GM23338 (cell line): ENCODE results near the gene SFR1. TPM values are rescaled to one million over a fixed set of nuclear protein-coding genes. Genes with fewer than 3 reads are reported as not detected.
A peak's percentile ranks its signal among the peaks of the same experiment; 100 is the strongest.

Experiments used
- ATAC-seq: fragments of 200-7000 bp; cut with Tn5 transposase; 3 replicates; pipeline ENCODE4 v1.9.1; 2020
- DNase-seq: peaks from one replicate; pipeline ENCODE4 v3.0.0-alpha.2; 2015; ENCODE audit warnings: low spot score
- H2AFZ ChIP-seq: fragments of 200-600 bp; sonication (generic); 2 replicates; pipeline ENCODE4 v1.8.0; 2016; ENCODE audit warnings: antibody characterized with exemption, mild to moderate bottlenecking, moderate library complexity
- H3F3A ChIP-seq: fragments of 200-600 bp; sonication (generic); replicated peaks from 2 replicates; pipeline ENCODE4 v1.8.0; 2017; ENCODE audit warnings: antibody characterized with exemption, mixed run types, low read depth
- H3K27ac ChIP-seq: fragments of 200-600 bp; sonication (generic); 2 replicates; pipeline ENCODE4 v1.6.1; 2016; ENCODE audit warnings: low read depth
- H3K27me3 ChIP-seq: fragments of 200-600 bp; sonication (generic); 2 replicates; pipeline ENCODE4 v1.8.0; 2016; ENCODE audit warnings: mild to moderate bottlenecking, mixed run types, moderate library complexity; ENCODE audit not compliant: insufficient read depth
- H3K36me3 ChIP-seq: fragments of 200-600 bp; sonication (generic); 2 replicates; pipeline ENCODE4 v1.8.0; 2016; ENCODE audit warnings: mild to moderate bottlenecking; ENCODE audit not compliant: insufficient read depth
- H3K4me1 ChIP-seq: fragments of 200-600 bp; sonication (generic); 2 replicates; pipeline ENCODE4 v1.8.0; 2016; ENCODE audit warnings: mild to moderate bottlenecking, moderate library complexity; ENCODE audit not compliant: insufficient read depth
- H3K4me2 ChIP-seq: fragments of 200-600 bp; sonication (generic); 2 replicates; pipeline ENCODE4 v1.7.1; 2017; ENCODE audit warnings: mixed run types
- H3K4me3 ChIP-seq: fragments of 200-600 bp; sonication (generic); 2 replicates; pipeline ENCODE4 v1.6.1; 2016; ENCODE audit warnings: mixed run types
- H3K79me2 ChIP-seq: fragments of 200-600 bp; sonication (generic); replicated peaks from 2 replicates; pipeline ENCODE4 v1.8.0; 2017; ENCODE audit warnings: mild to moderate bottlenecking; ENCODE audit not compliant: insufficient read depth
- H3K9me2 ChIP-seq: fragments of 200-600 bp; sonication (generic); 2 replicates; pipeline ENCODE4 v1.8.0; 2017; ENCODE audit not compliant: insufficient read depth
- H4K20me1 ChIP-seq: fragments of 200-600 bp; sonication (generic); replicated peaks from 2 replicates; pipeline ENCODE4 v1.8.0; 2017; ENCODE audit warnings: mild to moderate bottlenecking; ENCODE audit not compliant: insufficient read depth
- H3K27ac Mint-ChIP-seq: 2 replicates; pipeline ENCODE4 v1.8.0; 2020; ENCODE audit warnings: inconsistent platforms, mild to moderate bottlenecking, moderate library complexity, mixed read lengths
- H3K27me3 Mint-ChIP-seq: 3 replicates; pipeline ENCODE4 v1.8.0; 2022; ENCODE audit warnings: low read depth, mild to moderate bottlenecking, moderate library complexity, mixed read lengths, inconsistent platforms; ENCODE audit not compliant: insufficient read depth, poor library complexity
- H3K36me3 Mint-ChIP-seq: 3 replicates; pipeline ENCODE4 v1.8.0; 2021; ENCODE audit warnings: low read depth, mild to moderate bottlenecking, inconsistent platforms, moderate library complexity, mixed read lengths
- H3K4me1 Mint-ChIP-seq: 3 replicates; pipeline ENCODE4 v1.8.0; 2020; ENCODE audit warnings: mild to moderate bottlenecking, inconsistent platforms, mixed read lengths
- H3K4me3 Mint-ChIP-seq: 3 replicates; pipeline ENCODE4 v1.8.0; 2021; ENCODE audit warnings: moderate library complexity, mild to moderate bottlenecking, inconsistent platforms, mixed read lengths
- H3K9me3 Mint-ChIP-seq: 3 replicates; pipeline ENCODE4 v1.8.0; 2020; ENCODE audit warnings: moderate library complexity, mild to moderate bottlenecking, inconsistent platforms, mixed read lengths
- EZH2 ChIP-seq: fragments of 200-600 bp; sonication (generic); IDR thresholded peaks from one replicate; pipeline ENCODE4 v1.8.0; 2017; ENCODE audit warnings: antibody characterized with exemption, mild to moderate bottlenecking, low read depth; ENCODE audit not compliant: unreplicated experiment
- ZNF114 ChIP-seq: fragments of 250-450 bp; sonication (Bioruptor Pico); IDR thresholded peaks from 2 replicates; pipeline ENCODE4 v1.5.0; 2020; ENCODE audit warnings: mild to moderate bottlenecking, moderate library complexity
- polyA plus RNA-seq: library from polyadenylated mRNA; unstranded; fragments of >200 nt; fragmentation: Nextera tagmentation; extraction: Ambion mirVana; gene quantifications from 2 replicates; pipeline ENCODE4 v1.2.1, GENCODE V29; 2016
- total RNA-seq: library from RNA; depleted of rRNA; stranded (reverse); fragments of >200 nt; shearing (Covaris generic); gene quantifications from 2 replicates; pipeline ENCODE4 v1.2.3, GENCODE V29; 2014
- TF ChIP-seq, protein P1 (sequence below): fragments of 250-450 bp; sonication (Bioruptor Pico); IDR thresholded peaks from 2 replicates; pipeline ENCODE4 v1.5.0; 2020; ENCODE audit warnings: mild to moderate bottlenecking, moderate library complexity
- TF ChIP-seq, protein P2 (sequence below), 2 experiments: fragments of 200-600 bp in 1 of 2; sonication (generic) in 1 of 2; conservative IDR thresholded peaks; 2 replicates each; pipeline versions ENCODE4 v1.5.1 to v1.6.1; 2016 to 2017; ENCODE audit warnings: antibody characterized with exemption in 2 of 2, low read depth in 2 of 2, mild to moderate bottlenecking in 2 of 2, moderate library complexity in 1 of 2

SFR1 gene
- total and polyA plus RNA-seq, 2 experiments from 2014 or later = 8.3 to 13.0 TPM

DNA sequence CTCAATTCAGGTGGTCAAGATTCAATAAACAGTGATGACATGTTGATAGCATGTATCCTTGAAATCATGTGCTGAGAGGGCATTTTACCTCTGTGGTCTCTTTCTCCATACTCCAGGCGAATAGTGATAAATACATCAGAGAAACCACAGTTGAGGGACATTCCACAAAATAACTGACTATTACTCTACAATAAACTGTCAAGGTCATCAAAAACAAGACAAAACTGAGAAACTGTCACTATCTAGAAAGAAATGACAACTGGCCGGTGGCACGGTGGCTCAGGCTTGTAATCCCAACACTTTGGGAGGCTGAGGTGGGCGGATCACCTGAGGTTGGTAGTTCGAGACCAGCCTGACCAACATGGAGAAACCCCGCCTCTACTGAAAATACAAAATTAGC, 16.2 kb downstream of the SFR1 start:
- Histone ChIP-seq H3K4me1 (peaks cover 6% of the 10 kb centered on the region; the same call in 1 of the 2 replicates), H3K9me2 (no peaks in the 10 kb centered on the region), H2AFZ (no peak overlapping the region), H3K27ac (no peak overlapping the region), H3K27me3 (no peaks in the 10 kb centered on the region), H3K36me3 (no peaks in the 10 kb centered on the region), H3F3A (no peaks in the 10 kb centered on the region), H4K20me1 (no peaks in the 10 kb centered on the region), H3K4me3 (no peak overlapping the region), H3K79me2 (no peaks in the 10 kb centered on the region), H3K4me2 (no peak overlapping the region)
- no peak for TF ChIP-seq EZH2
- Mint-ChIP-seq H3K4me3 (no peak overlapping the region), H3K27me3 (no peaks in the 10 kb centered on the region), H3K27ac (no peak overlapping the region), H3K4me1 (peaks cover 11% of the 10 kb centered on the region; the same call in 2 of the 3 replicates), H3K9me3 (no peaks in the 10 kb centered on the region), H3K36me3 (no peaks in the 10 kb centered on the region)
- no peak for ATAC-seq
- DNase-seq = no peak

DNA sequence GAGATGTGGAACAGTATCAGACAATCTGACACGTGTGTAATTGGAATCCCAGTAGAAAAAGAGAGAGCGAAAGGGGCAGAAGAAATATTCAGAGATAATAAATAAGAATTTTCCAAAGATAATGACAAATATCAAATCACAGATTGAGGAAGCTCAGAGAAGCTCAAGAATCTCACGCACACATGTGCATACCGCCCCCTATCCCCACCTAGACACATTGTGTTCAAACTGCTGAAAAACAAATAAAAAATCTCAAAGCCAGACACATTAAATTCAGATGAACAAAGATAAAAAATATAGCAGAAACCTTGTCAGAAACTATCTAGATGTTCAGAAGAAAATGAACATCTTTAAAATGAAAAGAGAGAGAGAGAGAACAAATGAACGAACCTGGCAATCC, 17.2 kb downstream of the SFR1 start:
- H3K36me3 Mint-ChIP-seq = no peaks in the 10 kb centered on the region
- no peak overlapping the region for H3K4me3 Mint-ChIP-seq
- H3F3A ChIP-seq = no peaks in the 10 kb centered on the region
- H3K27me3 ChIP-seq = no peaks in the 10 kb centered on the region
- H3K27ac Mint-ChIP-seq = no peak overlapping the region
- ATAC-seq (no peak), DNase-seq (peak; percentile 48)
- H3K4me2 ChIP-seq = no peak overlapping the region
- H3K4me3 ChIP-seq = no peak overlapping the region
- no peaks in the 10 kb centered on the region for H3K27me3 Mint-ChIP-seq
- no peaks in the 10 kb centered on the region for H4K20me1 ChIP-seq
- no peak overlapping the region for H2AFZ ChIP-seq
- H3K9me2 ChIP-seq = no peaks in the 10 kb centered on the region
- H3K79me2 ChIP-seq = no peaks in the 10 kb centered on the region
- peaks cover 6% of the 10 kb centered on the region; the same call in 1 of the 2 replicates for H3K4me1 ChIP-seq
- H3K27ac ChIP-seq = no peak overlapping the region
- no peaks in the 10 kb centered on the region for H3K36me3 ChIP-seq
- H3K4me1 Mint-ChIP-seq = peaks cover 11% of the 10 kb centered on the region; the same call in 2 of the 3 replicates
- no peak for TF ChIP-seq ZNF114 (CRISPR knock-in tag)
- TF ChIP-seq, protein P1, sequence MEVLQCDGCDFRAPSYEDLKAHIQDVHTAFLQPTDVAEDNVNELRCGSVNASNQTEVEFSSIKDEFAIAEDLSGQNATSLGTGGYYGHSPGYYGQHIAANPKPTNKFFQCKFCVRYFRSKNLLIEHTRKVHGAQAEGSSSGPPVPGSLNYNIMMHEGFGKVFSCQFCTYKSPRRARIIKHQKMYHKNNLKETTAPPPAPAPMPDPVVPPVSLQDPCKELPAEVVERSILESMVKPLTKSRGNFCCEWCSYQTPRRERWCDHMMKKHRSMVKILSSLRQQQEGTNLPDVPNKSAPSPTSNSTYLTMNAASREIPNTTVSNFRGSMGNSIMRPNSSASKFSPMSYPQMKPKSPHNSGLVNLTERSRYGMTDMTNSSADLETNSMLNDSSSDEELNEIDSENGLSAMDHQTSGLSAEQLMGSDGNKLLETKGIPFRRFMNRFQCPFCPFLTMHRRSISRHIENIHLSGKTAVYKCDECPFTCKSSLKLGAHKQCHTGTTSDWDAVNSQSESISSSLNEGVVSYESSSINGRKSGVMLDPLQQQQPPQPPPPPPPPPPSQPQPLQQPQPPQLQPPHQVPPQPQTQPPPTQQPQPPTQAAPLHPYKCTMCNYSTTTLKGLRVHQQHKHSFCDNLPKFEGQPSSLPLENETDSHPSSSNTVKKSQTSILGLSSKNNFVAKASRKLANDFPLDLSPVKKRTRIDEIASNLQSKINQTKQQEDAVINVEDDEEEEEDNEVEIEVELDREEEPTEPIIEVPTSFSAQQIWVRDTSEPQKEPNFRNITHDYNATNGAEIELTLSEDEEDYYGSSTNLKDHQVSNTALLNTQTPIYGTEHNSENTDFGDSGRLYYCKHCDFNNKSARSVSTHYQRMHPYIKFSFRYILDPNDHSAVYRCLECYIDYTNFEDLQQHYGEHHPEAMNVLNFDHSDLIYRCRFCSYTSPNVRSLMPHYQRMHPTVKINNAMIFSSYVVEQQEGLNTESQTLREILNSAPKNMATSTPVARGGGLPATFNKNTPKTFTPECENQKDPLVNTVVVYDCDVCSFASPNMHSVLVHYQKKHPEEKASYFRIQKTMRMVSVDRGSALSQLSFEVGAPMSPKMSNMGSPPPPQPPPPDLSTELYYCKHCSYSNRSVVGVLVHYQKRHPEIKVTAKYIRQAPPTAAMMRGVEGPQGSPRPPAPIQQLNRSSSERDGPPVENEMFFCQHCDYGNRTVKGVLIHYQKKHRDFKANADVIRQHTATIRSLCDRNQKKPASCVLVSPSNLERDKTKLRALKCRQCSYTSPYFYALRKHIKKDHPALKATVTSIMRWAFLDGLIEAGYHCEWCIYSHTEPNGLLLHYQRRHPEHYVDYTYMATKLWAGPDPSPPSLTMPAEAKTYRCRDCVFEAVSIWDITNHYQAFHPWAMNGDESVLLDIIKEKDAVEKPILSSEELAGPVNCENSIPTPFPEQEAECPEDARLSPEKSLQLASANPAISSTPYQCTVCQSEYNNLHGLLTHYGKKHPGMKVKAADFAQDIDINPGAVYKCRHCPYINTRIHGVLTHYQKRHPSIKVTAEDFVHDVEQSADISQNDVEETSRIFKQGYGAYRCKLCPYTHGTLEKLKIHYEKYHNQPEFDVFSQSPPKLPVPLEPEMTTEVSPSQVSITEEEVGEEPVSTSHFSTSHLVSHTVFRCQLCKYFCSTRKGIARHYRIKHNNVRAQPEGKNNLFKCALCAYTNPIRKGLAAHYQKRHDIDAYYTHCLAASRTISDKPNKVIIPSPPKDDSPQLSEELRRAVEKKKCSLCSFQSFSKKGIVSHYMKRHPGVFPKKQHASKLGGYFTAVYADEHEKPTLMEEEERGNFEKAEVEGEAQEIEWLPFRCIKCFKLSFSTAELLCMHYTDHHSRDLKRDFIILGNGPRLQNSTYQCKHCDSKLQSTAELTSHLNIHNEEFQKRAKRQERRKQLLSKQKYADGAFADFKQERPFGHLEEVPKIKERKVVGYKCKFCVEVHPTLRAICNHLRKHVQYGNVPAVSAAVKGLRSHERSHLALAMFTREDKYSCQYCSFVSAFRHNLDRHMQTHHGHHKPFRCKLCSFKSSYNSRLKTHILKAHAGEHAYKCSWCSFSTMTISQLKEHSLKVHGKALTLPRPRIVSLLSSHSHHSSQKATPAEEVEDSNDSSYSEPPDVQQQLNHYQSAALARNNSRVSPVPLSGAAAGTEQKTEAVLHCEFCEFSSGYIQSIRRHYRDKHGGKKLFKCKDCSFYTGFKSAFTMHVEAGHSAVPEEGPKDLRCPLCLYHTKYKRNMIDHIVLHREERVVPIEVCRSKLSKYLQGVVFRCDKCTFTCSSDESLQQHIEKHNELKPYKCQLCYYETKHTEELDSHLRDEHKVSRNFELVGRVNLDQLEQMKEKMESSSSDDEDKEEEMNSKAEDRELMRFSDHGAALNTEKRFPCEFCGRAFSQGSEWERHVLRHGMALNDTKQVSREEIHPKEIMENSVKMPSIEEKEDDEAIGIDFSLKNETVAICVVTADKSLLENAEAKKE (CRISPR knock-in tag) = no peak
- TF ChIP-seq, protein P2, sequence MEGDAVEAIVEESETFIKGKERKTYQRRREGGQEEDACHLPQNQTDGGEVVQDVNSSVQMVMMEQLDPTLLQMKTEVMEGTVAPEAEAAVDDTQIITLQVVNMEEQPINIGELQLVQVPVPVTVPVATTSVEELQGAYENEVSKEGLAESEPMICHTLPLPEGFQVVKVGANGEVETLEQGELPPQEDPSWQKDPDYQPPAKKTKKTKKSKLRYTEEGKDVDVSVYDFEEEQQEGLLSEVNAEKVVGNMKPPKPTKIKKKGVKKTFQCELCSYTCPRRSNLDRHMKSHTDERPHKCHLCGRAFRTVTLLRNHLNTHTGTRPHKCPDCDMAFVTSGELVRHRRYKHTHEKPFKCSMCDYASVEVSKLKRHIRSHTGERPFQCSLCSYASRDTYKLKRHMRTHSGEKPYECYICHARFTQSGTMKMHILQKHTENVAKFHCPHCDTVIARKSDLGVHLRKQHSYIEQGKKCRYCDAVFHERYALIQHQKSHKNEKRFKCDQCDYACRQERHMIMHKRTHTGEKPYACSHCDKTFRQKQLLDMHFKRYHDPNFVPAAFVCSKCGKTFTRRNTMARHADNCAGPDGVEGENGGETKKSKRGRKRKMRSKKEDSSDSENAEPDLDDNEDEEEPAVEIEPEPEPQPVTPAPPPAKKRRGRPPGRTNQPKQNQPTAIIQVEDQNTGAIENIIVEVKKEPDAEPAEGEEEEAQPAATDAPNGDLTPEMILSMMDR (conservative IDR thresholded peaks at IDR 0.05; ENCODE audit: low read depth in 2 of 2) = peak; percentile 67 to 74
- no peaks in the 10 kb centered on the region for H3K9me3 Mint-ChIP-seq
